Measurements from ENCODE around the gene BMP7.

DNA sequence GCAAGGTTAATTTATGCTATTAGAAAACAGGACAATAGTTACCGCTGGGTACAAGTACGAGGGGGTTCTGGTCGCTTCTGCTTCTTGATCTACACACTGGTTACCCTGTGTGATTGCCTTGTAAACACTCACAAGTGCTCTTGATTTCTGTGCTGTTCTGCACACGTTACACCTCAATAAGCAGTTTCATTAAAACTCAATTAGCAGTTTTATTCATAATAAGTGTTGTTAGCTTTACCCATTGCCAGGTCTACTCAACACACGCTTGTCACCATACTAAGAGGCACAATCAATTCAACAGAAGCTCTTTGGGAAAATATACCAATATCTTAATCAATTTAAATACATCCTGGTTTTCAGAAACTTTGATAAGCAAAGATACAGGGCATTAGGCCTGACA lies 20.4 kb downstream of the BMP7 start:
- TF ChIP-seq, protein P1, sequence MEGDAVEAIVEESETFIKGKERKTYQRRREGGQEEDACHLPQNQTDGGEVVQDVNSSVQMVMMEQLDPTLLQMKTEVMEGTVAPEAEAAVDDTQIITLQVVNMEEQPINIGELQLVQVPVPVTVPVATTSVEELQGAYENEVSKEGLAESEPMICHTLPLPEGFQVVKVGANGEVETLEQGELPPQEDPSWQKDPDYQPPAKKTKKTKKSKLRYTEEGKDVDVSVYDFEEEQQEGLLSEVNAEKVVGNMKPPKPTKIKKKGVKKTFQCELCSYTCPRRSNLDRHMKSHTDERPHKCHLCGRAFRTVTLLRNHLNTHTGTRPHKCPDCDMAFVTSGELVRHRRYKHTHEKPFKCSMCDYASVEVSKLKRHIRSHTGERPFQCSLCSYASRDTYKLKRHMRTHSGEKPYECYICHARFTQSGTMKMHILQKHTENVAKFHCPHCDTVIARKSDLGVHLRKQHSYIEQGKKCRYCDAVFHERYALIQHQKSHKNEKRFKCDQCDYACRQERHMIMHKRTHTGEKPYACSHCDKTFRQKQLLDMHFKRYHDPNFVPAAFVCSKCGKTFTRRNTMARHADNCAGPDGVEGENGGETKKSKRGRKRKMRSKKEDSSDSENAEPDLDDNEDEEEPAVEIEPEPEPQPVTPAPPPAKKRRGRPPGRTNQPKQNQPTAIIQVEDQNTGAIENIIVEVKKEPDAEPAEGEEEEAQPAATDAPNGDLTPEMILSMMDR (IDR thresholded peaks at IDR 0.05): no peak
- TF ChIP-seq POLR2A (IDR thresholded peaks at IDR 0.05): no peak

Data from uterus (tissue), 2 donors.